NCI-H446 treated with DMSO at 0.1 percent for 48 hours (cell line): ENCODE data around the gene ERMN.

Experiments
- DNase-seq: peaks from one replicate; lab custom pipeline; 2025; lab: John Stamatoyannopoulos, UW

ERMN gene

GRCh38 chr2:157329524-157329923 lies 3.9 kb upstream of the ERMN start:
- DNase-seq = peak; percentile 54

- DNase-seq = peak; percentile 53
Observed at GRCh38 chr2:157327621-157328500, 2.2 kb upstream of the ERMN start.

- no peak for DNase-seq
Observed at GRCh38 chr2:157327200-157327599, 1.6 kb upstream of the ERMN start.

GRCh38 chr2:157326698-157327097 lies 1.1 kb upstream of the ERMN start:
- DNase-seq = no peak

- no peak for DNase-seq
Observed at GRCh38 chr2:157324331-157324843, 1.2 kb downstream of the ERMN start.

- DNase-seq = no peak
Observed at GRCh38 chr2:157322432-157322831, 3.2 kb downstream of the ERMN start.

- no peak for DNase-seq
Observed at GRCh38 chr2:157321466-157321865, 4.2 kb downstream of the ERMN start.

GRCh38 chr2:157320409-157320808 lies 5.2 kb downstream of the ERMN start:
- DNase-seq = no peak

- DNase-seq = no peak
Observed at GRCh38 chr2:157319795-157320194, 5.8 kb downstream of the ERMN start.

GRCh38 chr2:157318884-157319283 lies 6.7 kb downstream of the ERMN start:
- DNase-seq = no peak

- DNase-seq = no peak
Observed at GRCh38 chr2:157315901-157316300, 9.7 kb downstream of the ERMN start.

- peak; percentile 37 for DNase-seq
Observed at GRCh38 chr2:157312866-157313486, 12.6 kb downstream of the ERMN start.

GRCh38 chr2:157311706-157312105 lies 13.9 kb downstream of the ERMN start:
- no peak for DNase-seq

GRCh38 chr2:157309878-157310277 lies 15.7 kb downstream of the ERMN start:
- DNase-seq = no peak

- DNase-seq = no peak
Observed at GRCh38 chr2:157307021-157307420, 18.6 kb downstream of the ERMN start.

- no peak for DNase-seq
Observed at GRCh38 chr2:157305723-157306110, 19.9 kb downstream of the ERMN start.

- DNase-seq = peak; percentile 51
Observed at GRCh38 chr2:157304811-157305722, 20.6 kb downstream of the ERMN start.

- DNase-seq = no peak
Observed at GRCh38 chr2:157303612-157304011, 22.0 kb downstream of the ERMN start.

GRCh38 chr2:157302492-157303099 lies 23.0 kb downstream of the ERMN start:
- DNase-seq = peak; percentile 15

- no peak for DNase-seq
Observed at GRCh38 chr2:157301307-157301706, 24.3 kb downstream of the ERMN start.

GRCh38 chr2:157296958-157297357 lies 28.7 kb downstream of the ERMN start:
- DNase-seq = no peak

GRCh38 chr2:157296490-157296889 lies 29.1 kb downstream of the ERMN start:
- no peak for DNase-seq
